Measurements from ENCODE around the gene ITFG1.

DNA sequence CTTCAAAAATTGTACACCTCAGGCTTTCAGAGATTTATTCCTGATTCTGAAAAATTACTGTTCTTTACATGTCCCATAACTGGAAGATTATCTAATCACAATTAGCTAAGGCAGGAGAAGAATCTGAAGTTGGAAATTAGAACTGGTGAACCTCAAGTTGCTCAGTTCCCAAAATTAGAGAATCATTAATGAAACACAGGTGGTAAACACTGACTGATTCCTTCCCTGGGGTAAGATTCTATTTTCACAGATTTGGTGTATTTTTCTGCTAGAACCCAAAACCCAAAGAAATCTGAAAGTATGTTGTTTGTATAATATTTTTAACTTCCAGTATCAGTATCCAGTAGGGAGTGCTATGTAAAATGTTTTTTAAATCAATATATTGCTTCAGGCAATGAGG lies 26.0 kb upstream of the ITFG1 start:
- TF ChIP-seq POLR2AphosphoS5 (IDR thresholded peaks at IDR 0.05), result no peak
- no peak for TF ChIP-seq POLR2A (IDR thresholded peaks at IDR 0.05)

Data from transverse colon (tissue), 3 donors.